WERI-Rb-1 (cell line): ENCODE data around the gene PCDHGA10.
"Not testable (repeated sequence)": the region's sequence is repeated elsewhere in the genome, so short reads cannot be mapped to it uniquely, and the experiment has no call there.

ENCODE experiments used
- DNase-seq: peaks from one replicate; pipeline ENCODE4 v3.0.0-alpha.2; 2020
- H3K27ac ChIP-seq: fragments of 250-450 bp; sonication (Bioruptor Pico); 2 replicates; pipeline ENCODE4 v1.5.1; 2020; ENCODE audit warnings: mild to moderate bottlenecking, moderate library complexity
- H3K27me3 ChIP-seq: fragments of 250-450 bp; sonication (Bioruptor Pico); 2 replicates; pipeline ENCODE4 v1.5.1; 2021; ENCODE audit warnings: mild to moderate bottlenecking, low read depth, moderate library complexity; ENCODE audit not compliant: insufficient read depth, severe bottlenecking
- H3K36me3 ChIP-seq: fragments of 250-450 bp; sonication (Bioruptor Pico); 2 replicates; pipeline ENCODE4 v1.5.1; 2020; ENCODE audit warnings: mild to moderate bottlenecking, moderate library complexity
- H3K4me3 ChIP-seq: 2 replicates; pipeline ENCODE4 v1.5.1; 2011; ENCODE audit warnings: low read depth, mild to moderate bottlenecking, control low read depth, low read length
- H3K9me3 ChIP-seq: fragments of 250-450 bp; sonication (Bioruptor Pico); 2 replicates; pipeline ENCODE4 v1.5.1; 2021; ENCODE audit warnings: mild to moderate bottlenecking, moderate library complexity; ENCODE audit not compliant: severe bottlenecking
- TF ChIP-seq, protein P1 (sequence below): IDR thresholded peaks from 2 replicates; pipeline ENCODE4 v1.5.1; 2011; ENCODE audit warnings: low read depth, mild to moderate bottlenecking, control low read depth, inconsistent platforms, low read length

Gene PCDHGA10

DNA sequence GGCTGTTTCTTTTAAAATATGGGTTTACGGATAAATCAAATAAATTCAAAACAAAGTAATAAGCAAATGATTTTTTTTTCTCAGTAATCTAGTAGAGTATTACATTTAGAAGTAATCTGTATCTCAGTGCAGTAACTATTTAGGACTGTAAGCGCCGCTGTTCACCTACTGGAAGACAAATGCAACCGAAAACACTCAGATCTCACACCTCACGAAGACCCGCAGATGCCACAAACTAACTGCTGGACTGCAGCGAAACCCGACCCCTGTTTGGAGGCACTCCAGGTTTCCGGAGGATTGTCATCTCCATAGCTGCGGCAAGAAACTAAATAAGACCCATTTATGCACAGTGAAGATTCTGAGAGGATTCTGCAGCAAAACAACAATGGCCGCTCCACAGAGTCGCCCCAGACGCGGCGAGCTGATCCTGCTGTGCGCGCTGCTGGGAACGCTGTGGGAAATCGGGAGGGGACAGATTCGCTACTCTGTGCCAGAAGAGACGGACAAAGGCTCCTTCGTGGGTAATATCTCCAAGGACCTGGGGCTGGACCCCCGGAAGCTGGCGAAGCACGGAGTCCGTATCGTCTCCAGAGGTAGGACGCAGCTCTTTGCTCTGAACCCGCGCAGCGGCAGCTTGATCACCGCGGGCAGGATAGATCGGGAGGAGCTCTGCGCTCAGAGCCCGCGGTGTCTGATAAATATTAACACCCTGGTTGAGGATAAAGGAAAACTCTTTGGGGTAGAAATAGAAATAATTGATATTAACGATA, 20.2 kb upstream of the PCDHGA10 start, which contains the start of gene PCDHGA8:
Gene PCDHGA8 (plus strand): TSS at position 205 of the 770 bp plus-strand sequence. CDS start 181 bp downstream, at position 386.
- TF ChIP-seq, protein P1, sequence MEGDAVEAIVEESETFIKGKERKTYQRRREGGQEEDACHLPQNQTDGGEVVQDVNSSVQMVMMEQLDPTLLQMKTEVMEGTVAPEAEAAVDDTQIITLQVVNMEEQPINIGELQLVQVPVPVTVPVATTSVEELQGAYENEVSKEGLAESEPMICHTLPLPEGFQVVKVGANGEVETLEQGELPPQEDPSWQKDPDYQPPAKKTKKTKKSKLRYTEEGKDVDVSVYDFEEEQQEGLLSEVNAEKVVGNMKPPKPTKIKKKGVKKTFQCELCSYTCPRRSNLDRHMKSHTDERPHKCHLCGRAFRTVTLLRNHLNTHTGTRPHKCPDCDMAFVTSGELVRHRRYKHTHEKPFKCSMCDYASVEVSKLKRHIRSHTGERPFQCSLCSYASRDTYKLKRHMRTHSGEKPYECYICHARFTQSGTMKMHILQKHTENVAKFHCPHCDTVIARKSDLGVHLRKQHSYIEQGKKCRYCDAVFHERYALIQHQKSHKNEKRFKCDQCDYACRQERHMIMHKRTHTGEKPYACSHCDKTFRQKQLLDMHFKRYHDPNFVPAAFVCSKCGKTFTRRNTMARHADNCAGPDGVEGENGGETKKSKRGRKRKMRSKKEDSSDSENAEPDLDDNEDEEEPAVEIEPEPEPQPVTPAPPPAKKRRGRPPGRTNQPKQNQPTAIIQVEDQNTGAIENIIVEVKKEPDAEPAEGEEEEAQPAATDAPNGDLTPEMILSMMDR = no peak
- DNase-seq = no peak
- H3K9me3 ChIP-seq = peaks cover 4% of the 10 kb centered on the region

DNA sequence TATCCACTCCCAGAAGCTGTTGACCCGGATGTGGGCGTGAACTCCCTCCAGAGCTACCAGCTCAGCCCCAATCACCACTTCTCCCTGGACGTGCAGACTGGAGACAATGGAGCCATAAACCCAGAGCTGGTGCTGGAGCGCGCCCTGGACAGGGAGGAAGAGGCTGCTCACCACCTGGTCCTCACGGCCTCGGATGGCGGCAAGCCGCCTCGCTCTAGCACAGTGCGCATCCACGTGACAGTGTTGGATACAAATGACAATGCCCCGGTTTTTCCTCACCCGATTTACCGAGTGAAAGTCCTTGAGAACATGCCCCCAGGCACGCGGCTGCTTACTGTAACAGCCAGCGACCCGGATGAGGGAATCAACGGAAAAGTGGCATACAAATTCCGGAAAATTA, 19.5 kb upstream of the PCDHGA10 start:
- DNase-seq = no peak
- TF ChIP-seq, protein P1 = no peak
- H3K27me3 ChIP-seq = no peaks in the 10 kb centered on the region
- H3K4me3 ChIP-seq = no peak overlapping the region
- H3K36me3 ChIP-seq = no peaks in the 10 kb centered on the region
- H3K27ac ChIP-seq = no peak overlapping the region
- H3K9me3 ChIP-seq = peaks cover 4% of the 10 kb centered on the region

More for the DNA sequence above, 20.2 kb upstream of the PCDHGA10 start, which contains the start of gene PCDHGA8:
- H3K27me3 ChIP-seq = no peaks in the 10 kb centered on the region
- H3K4me3 ChIP-seq = no peak within 1 kb of the TSS
- H3K36me3 ChIP-seq = no peaks in the 10 kb centered on the region
- H3K27ac ChIP-seq = no peak within 1 kb of the TSS

DNA sequence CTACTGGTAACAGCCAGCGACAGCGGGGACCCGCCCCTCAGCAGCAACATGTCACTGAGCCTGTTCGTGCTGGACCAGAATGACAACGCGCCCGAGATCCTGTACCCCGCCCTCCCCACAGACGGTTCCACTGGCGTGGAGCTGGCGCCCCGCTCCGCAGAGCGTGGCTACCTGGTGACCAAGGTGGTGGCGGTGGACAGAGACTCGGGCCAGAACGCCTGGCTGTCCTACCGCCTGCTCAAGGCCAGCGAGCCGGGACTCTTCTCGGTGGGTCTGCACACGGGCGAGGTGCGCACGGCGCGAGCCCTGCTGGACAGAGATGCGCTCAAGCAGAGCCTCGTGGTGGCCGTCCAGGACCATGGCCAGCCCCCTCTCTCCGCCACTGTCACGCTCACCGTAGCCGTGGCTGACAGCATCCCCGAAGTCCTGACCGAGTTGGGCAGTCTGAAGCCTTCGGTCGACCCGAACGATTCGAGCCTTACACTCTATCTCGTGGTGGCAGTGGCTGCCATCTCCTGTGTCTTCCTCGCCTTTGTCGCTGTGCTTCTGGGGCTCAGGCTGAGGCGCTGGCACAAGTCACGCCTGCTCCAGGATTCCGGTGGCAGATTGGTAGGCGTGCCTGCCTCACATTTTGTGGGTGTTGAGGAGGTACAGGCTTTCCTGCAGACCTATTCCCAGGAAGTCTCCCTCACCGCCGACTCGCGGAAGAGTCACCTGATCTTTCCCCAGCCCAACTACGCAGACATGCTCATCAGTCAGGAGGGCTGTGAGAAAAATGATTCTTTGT, 18.2 kb upstream of the PCDHGA10 start:
- not testable (repeated sequence) for H3K9me3 ChIP-seq, H3K4me3 ChIP-seq, H3K27me3 ChIP-seq, H3K36me3 ChIP-seq, H3K27ac ChIP-seq, DNase-seq

DNA sequence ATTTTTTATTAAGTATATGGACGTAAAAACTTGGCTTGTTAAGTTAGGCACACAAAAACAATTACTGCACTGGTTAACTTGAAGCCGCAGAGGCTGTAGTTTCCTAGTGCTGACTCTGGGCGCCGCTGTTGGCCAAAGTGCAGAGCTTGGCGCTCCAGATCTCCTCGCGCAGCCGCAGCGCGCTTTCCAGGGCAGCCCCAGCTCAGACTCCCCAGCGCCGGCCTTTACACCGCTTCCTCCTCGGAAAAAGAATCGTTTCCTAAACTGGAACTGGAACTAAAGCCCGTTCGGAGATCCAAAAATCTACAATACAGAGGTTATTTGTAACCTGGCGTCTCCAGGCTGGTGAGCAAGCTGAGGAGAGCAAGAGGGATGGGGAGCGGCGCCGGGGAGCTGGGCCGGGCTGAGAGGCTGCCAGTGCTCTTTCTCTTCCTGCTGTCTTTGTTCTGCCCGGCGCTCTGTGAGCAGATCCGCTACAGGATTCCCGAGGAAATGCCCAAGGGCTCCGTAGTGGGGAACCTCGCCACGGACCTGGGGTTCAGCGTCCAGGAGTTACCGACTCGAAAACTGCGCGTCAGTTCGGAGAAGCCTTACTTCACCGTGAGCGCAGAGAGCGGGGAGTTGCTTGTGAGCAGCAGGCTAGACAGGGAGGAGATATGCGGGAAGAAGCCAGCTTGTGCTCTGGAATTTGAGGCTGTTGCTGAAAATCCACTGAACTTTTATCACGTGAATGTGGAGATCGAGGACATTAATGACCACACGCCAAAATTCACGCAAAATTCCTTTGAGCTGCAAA, 14.8 kb upstream of the PCDHGA10 start, which contains the start of gene PCDHGB5:
Gene PCDHGB5 (plus strand): TSS at position 192 of the 796 bp plus-strand sequence. CDS start 181 bp downstream, at position 373.
- H3K4me3 ChIP-seq, DNase-seq, H3K27ac ChIP-seq, H3K9me3 ChIP-seq, H3K36me3 ChIP-seq, H3K27me3 ChIP-seq: not testable (repeated sequence)

DNA sequence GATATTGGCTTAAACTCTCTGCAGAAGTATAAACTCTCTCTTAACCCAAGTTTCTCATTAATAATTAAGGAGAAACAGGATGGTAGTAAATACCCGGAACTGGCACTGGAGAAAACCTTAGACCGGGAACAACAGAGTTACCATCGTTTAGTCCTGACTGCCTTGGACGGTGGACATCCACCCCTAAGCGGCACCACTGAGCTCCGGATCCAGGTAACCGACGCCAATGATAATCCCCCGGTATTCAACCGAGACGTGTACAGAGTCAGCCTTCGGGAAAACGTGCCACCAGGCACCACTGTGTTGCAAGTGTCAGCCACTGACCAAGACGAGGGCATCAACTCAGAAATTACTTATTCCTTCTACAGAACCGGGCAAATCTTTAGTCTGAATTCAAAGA, 14.2 kb upstream of the PCDHGA10 start:
- TF ChIP-seq, protein P1 = no peak
- no peaks in the 10 kb centered on the region for H3K27me3 ChIP-seq
- no peak overlapping the region for H3K4me3 ChIP-seq
- no peaks in the 10 kb centered on the region for H3K36me3 ChIP-seq
- DNase-seq = no peak
- peaks cover 4% of the 10 kb centered on the region for H3K9me3 ChIP-seq
- no peak overlapping the region for H3K27ac ChIP-seq

DNA sequence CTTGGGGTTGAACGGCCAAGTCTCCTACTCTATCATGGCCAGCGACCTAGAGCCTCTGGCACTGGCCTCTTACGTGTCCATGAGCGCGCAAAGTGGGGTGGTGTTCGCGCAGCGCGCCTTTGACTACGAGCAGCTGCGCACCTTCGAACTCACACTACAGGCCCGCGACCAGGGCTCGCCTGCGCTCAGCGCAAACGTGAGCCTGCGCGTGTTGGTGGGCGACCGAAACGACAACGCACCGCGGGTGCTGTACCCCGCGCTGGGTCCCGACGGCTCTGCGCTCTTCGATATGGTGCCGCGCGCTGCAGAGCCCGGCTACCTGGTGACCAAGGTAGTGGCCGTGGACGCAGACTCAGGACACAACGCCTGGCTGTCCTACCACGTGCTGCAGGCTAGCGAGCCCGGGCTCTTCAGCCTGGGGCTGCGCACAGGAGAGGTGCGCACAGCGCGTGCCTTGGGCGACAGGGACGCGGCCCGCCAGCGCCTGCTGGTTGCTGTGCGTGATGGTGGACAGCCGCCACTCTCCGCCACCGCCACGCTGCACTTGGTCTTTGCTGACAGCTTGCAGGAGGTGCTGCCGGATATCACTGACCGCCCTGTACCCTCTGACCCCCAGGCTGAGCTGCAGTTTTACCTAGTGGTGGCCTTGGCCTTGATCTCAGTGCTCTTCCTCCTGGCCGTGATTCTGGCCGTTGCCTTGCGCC, 13.1 kb upstream of the PCDHGA10 start:
- H3K36me3 ChIP-seq = no peaks in the 10 kb centered on the region
- no peaks in the 10 kb centered on the region for H3K27me3 ChIP-seq
- TF ChIP-seq, protein P1 = no peak
- no peak for DNase-seq
- peaks cover 4% of the 10 kb centered on the region for H3K9me3 ChIP-seq
- no peak overlapping the region for H3K4me3 ChIP-seq
- no peak overlapping the region for H3K27ac ChIP-seq
